HepG2 (cell line): ENCODE results near the gene RRAD. TPM values are rescaled to one million over a fixed set of nuclear protein-coding genes. Genes with fewer than 3 reads are reported as not detected.

ENCODE experiments used
- DR1 ChIP-seq: sonication (generic); formaldehyde crosslinking; IDR thresholded peaks from 2 replicates; pipeline ENCODE4 v1.8.0; 2021; ENCODE audit warnings: mild to moderate bottlenecking, missing genetic modification reagents, inconsistent platforms
- FOXA3 ChIP-seq: IDR thresholded peaks from 2 replicates; pipeline ENCODE4 v1.6.1; 2016; ENCODE audit warnings: missing genetic modification reagents, missing compliant biosample characterization
- LCORL ChIP-seq, 2 experiments: fragments of 450-650 bp in 1 of 2; sonication (generic) in 1 of 2; formaldehyde crosslinking in 1 of 2; IDR thresholded peaks; 2 replicates each; pipeline versions ENCODE4 v1.5.0 to v1.6.1; 2017 to 2020; ENCODE audit warnings: antibody characterized with exemption in 1 of 2, missing genetic modification reagents in 1 of 2
- MED1 ChIP-seq: sonication (generic); formaldehyde crosslinking; IDR thresholded peaks from 2 replicates; pipeline ENCODE4 v1.4.0; 2020; ENCODE audit warnings: missing genetic modification reagents
- MLX ChIP-seq: IDR thresholded peaks from 2 replicates; pipeline ENCODE4 v1.6.1; 2016
- NFKB2 ChIP-seq: sonication (generic); formaldehyde crosslinking; IDR thresholded peaks from 2 replicates; pipeline ENCODE4 v1.4.0; 2020; ENCODE audit warnings: missing genetic modification reagents, borderline replicate concordance
- PRDM4 ChIP-seq: sonication (generic); formaldehyde crosslinking; IDR thresholded peaks from 2 replicates; pipeline ENCODE4 v1.9.0; 2021; ENCODE audit warnings: missing genetic modification reagents, borderline replicate concordance
- SMYD3 ChIP-seq: sonication (generic); formaldehyde crosslinking; IDR thresholded peaks from 2 replicates; pipeline ENCODE4 v1.8.1; 2023; ENCODE audit warnings: mild to moderate bottlenecking, missing genetic modification reagents
- ZBTB39 ChIP-seq: sonication (generic); formaldehyde crosslinking; IDR thresholded peaks from 2 replicates; pipeline ENCODE4 v1.5.0; 2020; ENCODE audit warnings: missing genetic modification reagents
- ZFP82 ChIP-seq: sonication (generic); formaldehyde crosslinking; IDR thresholded peaks from 2 replicates; pipeline ENCODE4 v1.5.1; 2020; ENCODE audit warnings: mild to moderate bottlenecking, missing genetic modification reagents, borderline replicate concordance
- ZFYVE20 ChIP-seq: sonication (generic); formaldehyde crosslinking; IDR thresholded peaks from 2 replicates; pipeline ENCODE4 v1.8.0; 2023; ENCODE audit warnings: low read depth, mild to moderate bottlenecking, moderate library complexity, missing genetic modification reagents, borderline replicate concordance
- ZNF142 ChIP-seq: sonication (generic); formaldehyde crosslinking; IDR thresholded peaks from 2 replicates; pipeline ENCODE4 v1.4.0; 2020; ENCODE audit warnings: missing genetic modification reagents
- ZNF205 ChIP-seq: IDR thresholded peaks from 2 replicates; pipeline ENCODE4 v1.6.1; 2018; ENCODE audit warnings: missing biosample characterization, missing genetic modification reagents
- ZNF350 ChIP-seq: sonication (generic); formaldehyde crosslinking; IDR thresholded peaks from 2 replicates; pipeline ENCODE4 v1.4.0; 2020; ENCODE audit warnings: mild to moderate bottlenecking, low read depth, missing genetic modification reagents, borderline replicate concordance
- ZNF530 ChIP-seq: sonication (generic); formaldehyde crosslinking; IDR thresholded peaks from 2 replicates; pipeline ENCODE4 v1.5.0; 2020; ENCODE audit warnings: low read depth, mild to moderate bottlenecking, missing genetic modification reagents
- ZNF563 ChIP-seq: sonication (generic); formaldehyde crosslinking; IDR thresholded peaks from 2 replicates; pipeline ENCODE4 v1.8.0; 2022; ENCODE audit warnings: mild to moderate bottlenecking, moderate library complexity, missing genetic modification reagents
- ZNF564 ChIP-seq: sonication (generic); formaldehyde crosslinking; IDR thresholded peaks from 2 replicates; pipeline ENCODE4 v1.8.1; 2023; ENCODE audit warnings: mild to moderate bottlenecking, missing genetic modification reagents
- ZNF616 ChIP-seq: sonication (generic); formaldehyde crosslinking; IDR thresholded peaks from 2 replicates; pipeline ENCODE4 v1.5.0; 2020; ENCODE audit warnings: low read depth, mild to moderate bottlenecking, missing genetic modification reagents
- ZNF816 ChIP-seq: sonication (generic); formaldehyde crosslinking; IDR thresholded peaks from 2 replicates; pipeline ENCODE4 v1.8.0; 2022; ENCODE audit warnings: missing genetic modification reagents, mild to moderate bottlenecking, borderline replicate concordance
- polyA plus RNA-seq, 8 experiments: library from polyadenylated mRNA; depleted of rRNA in 3 of 8; stranded (reverse) in 7 of 8; unstranded in 1 of 8; fragments of >200 nt; fragmentation: Illumina TruSeq in 4 of 8; extraction: Trizol in 4 of 8; gene quantifications; 2 replicates each; pipeline versions ENCODE4 v1.2.1 to v1.2.3, GENCODE V29; 2011 to 2016; ENCODE audit warnings: low read depth in 4 of 8, missing spikeins in 1 of 8, mixed read lengths in 1 of 8; ENCODE audit not compliant: insufficient read depth in 1 of 8
- total RNA-seq, 5 experiments: library from RNA; depleted of rRNA; stranded (reverse); fragments of >200 nt; fragmentation: Illumina TruSeq; extraction: Trizol; gene quantifications; 2 replicates each; pipeline ENCODE4 v1.2.3, GENCODE V29; 2016; ENCODE audit warnings: low read depth in 1 of 5

Gene RRAD
- total and polyA plus RNA-seq, 2 of the 13 experiments (the other 11 are each of a cell fraction or from before 2014, with no cell fraction given): 0.80 to 1.1 TPM

DNA sequence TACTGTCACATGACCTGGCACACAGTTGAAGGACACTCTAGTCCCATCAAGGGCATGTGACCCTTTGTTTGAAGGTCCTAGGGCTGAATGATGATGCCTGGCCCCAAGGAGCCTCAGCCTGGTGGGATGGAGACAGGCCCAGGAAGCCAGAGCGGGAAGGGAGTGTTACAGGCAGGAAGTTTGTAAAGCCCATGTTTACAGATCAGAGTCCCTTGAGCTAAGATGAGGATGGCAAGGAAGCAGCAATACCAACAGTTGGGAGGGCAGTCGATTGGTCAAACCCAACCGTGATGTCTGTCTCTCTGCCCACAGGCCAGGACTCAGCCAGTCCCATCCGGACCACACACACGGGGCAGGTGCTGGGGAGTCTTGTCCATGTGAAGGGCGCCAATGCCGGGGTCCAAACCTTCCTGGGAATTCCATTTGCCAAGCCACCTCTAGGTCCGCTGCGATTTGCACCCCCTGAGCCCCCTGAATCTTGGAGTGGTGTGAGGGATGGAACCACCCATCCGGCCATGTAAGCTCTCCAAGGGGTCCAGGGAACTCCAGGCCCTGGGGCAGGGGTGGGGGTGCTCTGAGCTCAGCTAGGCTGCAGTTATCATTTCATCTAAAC lies 12.5 kb upstream of the RRAD start (continued):
- no peak for TF ChIP-seq ZNF816
- TF ChIP-seq NFKB2 (CRISPR knock-in tag): no peak
- TF ChIP-seq ZFP82 (CRISPR knock-in tag): no peak
- TF ChIP-seq FOXA3 (CRISPR knock-in tag): peak; percentile 91
- no peak for TF ChIP-seq LCORL (IDR thresholded peaks at IDR 0.05)
- TF ChIP-seq LCORL (CRISPR knock-in tag; IDR thresholded peaks at IDR 0.05): no peak
- TF ChIP-seq ZNF142 (CRISPR knock-in tag): no peak
- TF ChIP-seq ZNF616 (CRISPR knock-in tag): no peak
- TF ChIP-seq ZFYVE20 (CRISPR knock-in tag): no peak
- TF ChIP-seq ZNF563: no peak
- no peak for TF ChIP-seq ZNF564
- no peak for TF ChIP-seq MLX
- TF ChIP-seq ZBTB39 (CRISPR knock-in tag): no peak
- TF ChIP-seq ZNF530 (CRISPR knock-in tag): no peak
- peak; percentile 44; the same call in 1 of the 2 replicates for TF ChIP-seq ZNF350 (CRISPR knock-in tag)
- 0 out of 2 replicates have a peak, but pooled peaks have one; percentile 10 for TF ChIP-seq MED1 (CRISPR knock-in tag)
- no peak for TF ChIP-seq SMYD3 (CRISPR knock-in tag)
- no peak for TF ChIP-seq ZNF205 (CRISPR knock-in tag)
- no peak for TF ChIP-seq DR1
- TF ChIP-seq PRDM4 (CRISPR knock-in tag): no peak
